GM13977 (cell line): Measurements from ENCODE around the gene COQ10A.
"Not testable (repeated sequence)": the region's sequence is repeated elsewhere in the genome, so short reads cannot be mapped to it uniquely, and the experiment has no call there.

Experiments
- DNase-seq: peaks from one replicate; pipeline ENCODE4 v3.0.0; 2012; ENCODE audit warnings: low spot score
- CTCF ChIP-seq: IDR thresholded peaks from 2 replicates; pipeline ENCODE4 v1.5.1; 2012; ENCODE audit warnings: mild to moderate bottlenecking, control low read depth; ENCODE audit not compliant: insufficient read depth; ENCODE audit errors: extremely low read depth, missing control alignments
- in situ Hi-C: fragments of 300-500 bp; cut with MboI; formaldehyde crosslinking; loops from one replicate; pipeline ENCODE4 v1.12.0; 2022; ENCODE audit warnings: low sequenced_read_pairs, low pct_unique_long_range_greater_than_20kb, mixed read lengths, inconsistent platforms; ENCODE audit not compliant: unreplicated experiment

COQ10A gene

GRCh38 chr12:56274299-56274698, 7.6 kb downstream of the COQ10A start:
- no peak for TF ChIP-seq CTCF
- no peak for DNase-seq
- in situ Hi-C loops: no loop called here

- in situ Hi-C loops: no loop called here
- TF ChIP-seq CTCF: no peak
- no peak for DNase-seq
Measured at GRCh38 chr12:56278905-56279304, 12.2 kb downstream of the COQ10A start.

GRCh38 chr12:56280849-56281248, 14.1 kb downstream of the COQ10A start:
- DNase-seq: no peak
- in situ Hi-C loops: no loop called here
- no peak for TF ChIP-seq CTCF

- no peak for DNase-seq
- in situ Hi-C loops: no loop called here
- TF ChIP-seq CTCF: no peak
Measured at GRCh38 chr12:56282030-56282429, 15.3 kb downstream of the COQ10A start.

GRCh38 chr12:56282579-56282978, 15.8 kb downstream of the COQ10A start:
- in situ Hi-C loops: no loop called here
- no peak for DNase-seq
- TF ChIP-seq CTCF: no peak

GRCh38 chr12:56284263-56284662, 17.5 kb downstream of the COQ10A start:
- in situ Hi-C loops, DNase-seq: not testable (repeated sequence)

- no peak for DNase-seq
- in situ Hi-C loops: no loop called here
- no peak for TF ChIP-seq CTCF
Measured at GRCh38 chr12:56286044-56286830, 19.5 kb downstream of the COQ10A start.
